GM19025 (cell line): ENCODE data around the gene C17orf67.

Experiments
- ATAC-seq: cut with Tn5 transposase; IDR thresholded peaks from one replicate; pipeline ENCODE4 v1.9.1; 2021; ENCODE audit warnings: mild to moderate bottlenecking, low read depth, moderate library complexity; ENCODE audit not compliant: unreplicated experiment

The C17orf67 gene

DNA sequence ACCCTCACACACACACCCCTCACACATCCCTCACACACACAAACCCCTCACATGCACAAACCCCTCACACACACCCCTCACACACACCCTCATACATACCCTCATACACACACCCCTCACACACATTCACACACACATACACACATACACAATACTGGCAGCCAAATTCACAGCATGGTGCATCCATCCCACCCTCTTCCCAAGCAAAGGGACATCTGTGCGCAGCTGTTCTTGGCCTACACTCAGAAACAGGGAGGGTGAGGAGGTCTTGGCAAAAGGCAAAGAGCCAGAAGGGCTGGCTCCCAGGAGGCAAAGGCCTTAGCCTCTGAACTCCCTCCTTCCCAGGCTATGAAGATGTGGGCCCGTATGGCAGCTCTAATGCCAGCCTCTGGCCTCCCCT, 23.4 kb downstream of the C17orf67 start:
- no peak for ATAC-seq

DNA sequence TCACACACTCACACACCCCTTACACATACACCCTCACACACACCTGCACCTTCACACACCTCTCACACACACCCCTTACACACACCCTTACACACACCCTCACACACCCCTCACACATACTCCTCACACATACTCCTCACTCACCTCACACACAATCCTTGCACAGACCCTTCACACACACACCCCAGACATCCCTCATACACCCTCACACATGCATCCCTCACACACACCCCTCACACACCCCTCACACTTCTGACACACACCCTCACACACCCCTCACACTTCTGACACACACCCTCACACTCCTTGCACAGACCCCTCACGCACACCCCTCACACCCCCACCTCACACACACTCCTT, 23.9 kb downstream of the C17orf67 start:
- ATAC-seq: no peak

DNA sequence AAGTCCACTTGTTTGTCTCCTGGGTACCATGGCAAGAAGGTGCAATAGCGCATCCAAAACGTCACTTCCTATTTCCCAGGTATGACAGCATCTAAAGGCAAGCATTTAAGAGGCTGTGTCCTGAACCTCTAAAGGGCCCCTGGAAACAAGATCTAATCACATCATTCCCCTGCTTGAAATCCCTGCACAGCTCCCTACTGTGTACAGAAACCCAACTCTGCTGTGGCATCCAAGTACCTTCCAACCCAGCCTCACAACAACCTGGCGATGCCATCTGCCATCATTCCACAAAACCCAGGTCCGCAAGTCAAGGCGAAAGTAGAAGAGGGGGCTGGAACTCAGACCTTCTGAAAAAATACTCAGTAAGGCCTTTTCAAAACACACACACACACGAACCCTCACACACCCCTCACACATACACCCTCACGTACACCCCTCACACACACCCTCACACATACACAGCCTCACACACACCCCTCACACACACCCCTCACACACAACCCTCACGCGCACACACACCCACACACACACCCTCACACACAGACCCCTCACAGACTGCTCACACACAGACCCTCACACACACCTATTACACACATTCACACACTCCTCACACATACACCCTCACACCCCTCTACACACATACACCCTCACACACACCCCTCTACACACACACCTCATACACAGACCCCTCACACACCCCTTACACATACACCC, 24.5 kb downstream of the C17orf67 start:
- no peak for ATAC-seq

DNA sequence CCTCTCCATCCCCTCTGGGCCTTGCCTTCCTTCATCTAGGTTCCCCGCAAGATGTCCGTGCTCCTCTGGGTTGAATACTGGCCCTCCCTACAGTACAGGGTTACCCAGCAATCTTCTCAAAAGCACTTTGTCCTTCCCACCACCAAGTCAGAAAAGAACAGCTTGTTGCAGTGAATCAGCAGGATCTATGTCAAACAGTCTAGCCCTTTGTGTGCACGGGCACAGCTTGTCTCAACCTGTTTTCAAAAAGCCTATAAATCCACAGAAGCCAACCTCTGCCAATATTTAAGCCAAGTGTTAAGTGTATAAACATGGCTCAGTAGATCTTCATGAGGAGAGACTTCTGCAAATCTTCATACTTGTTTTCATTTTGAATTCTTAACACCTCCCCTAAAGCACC, 25.2 kb downstream of the C17orf67 start:
- no peak for ATAC-seq

DNA sequence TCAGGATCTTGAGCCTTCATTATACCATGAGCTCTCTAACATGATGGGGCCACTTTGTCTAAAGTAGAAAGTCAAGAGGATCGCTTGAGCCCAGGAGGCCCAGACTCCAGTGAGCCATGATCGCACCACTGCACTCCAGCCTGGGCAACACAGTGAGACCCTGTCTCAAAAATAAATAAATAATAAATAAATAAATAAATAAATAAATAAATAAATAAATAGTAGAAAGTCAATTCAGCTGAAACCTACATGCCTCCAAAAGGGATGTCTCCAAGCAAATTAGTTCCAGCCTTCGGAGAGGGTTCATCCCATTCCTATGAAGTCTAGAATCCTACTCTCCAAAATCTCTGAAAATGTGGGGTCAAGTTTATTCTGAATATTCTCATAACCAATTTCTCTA, 26.0 kb downstream of the C17orf67 start:
- no peak for ATAC-seq

DNA sequence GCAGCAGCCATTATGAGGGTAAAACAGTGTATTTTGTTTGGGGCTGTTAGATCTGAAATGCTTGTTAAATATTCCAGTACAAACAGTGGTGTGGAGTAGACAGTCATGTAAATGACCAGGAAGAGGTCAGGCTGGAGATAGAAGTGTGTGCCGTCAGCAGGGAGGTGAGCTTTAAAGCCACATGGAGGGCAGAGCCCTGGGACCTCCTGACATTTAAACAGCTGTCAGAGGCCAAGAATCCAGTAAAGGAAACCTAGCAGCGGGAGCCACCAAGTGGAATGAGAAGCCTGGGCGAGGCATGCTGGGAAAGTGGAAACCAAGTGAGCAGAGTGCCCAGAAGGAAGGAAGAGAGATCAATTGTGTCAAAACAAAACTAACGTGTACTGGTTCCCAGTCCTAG, 26.8 kb downstream of the C17orf67 start:
- ATAC-seq: no peak

DNA sequence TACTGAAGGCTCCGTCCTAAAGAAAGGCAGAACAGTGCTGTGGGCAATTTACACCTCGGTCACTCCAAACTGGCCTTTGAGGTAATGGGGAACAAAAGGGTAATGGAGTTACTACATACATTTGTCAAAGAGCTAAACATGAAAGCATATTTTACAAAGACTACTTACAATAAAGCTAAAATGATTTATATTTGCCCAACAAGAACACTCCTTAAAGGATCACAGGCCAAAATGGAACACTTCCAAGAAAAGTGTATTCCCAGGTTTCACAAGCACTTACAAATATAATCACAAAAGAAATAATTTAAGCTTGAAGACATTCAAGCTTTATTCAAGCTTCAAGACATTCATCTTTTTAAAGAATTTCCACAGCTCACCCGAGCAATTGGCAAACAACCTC, 29.3 kb downstream of the C17orf67 start:
- no peak for ATAC-seq

DNA sequence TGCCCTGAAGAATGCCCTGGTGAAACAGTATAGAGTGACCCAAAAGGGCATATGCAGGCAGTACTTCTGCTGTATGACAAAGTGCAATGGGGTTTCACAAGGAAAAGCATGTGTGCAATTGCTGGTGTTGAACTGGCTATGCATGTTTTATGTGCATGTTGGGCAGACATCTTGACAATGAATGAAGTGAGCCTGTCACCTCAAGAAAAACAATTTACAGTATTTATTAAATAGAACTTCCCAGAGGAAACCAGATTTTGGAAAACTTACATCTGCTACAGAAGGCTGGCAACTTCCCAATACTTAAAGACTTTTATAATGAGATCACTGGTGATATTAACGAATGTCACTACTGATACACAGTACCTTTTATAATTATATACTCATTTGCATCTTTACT, 30.6 kb downstream of the C17orf67 start:
- ATAC-seq: no peak

DNA sequence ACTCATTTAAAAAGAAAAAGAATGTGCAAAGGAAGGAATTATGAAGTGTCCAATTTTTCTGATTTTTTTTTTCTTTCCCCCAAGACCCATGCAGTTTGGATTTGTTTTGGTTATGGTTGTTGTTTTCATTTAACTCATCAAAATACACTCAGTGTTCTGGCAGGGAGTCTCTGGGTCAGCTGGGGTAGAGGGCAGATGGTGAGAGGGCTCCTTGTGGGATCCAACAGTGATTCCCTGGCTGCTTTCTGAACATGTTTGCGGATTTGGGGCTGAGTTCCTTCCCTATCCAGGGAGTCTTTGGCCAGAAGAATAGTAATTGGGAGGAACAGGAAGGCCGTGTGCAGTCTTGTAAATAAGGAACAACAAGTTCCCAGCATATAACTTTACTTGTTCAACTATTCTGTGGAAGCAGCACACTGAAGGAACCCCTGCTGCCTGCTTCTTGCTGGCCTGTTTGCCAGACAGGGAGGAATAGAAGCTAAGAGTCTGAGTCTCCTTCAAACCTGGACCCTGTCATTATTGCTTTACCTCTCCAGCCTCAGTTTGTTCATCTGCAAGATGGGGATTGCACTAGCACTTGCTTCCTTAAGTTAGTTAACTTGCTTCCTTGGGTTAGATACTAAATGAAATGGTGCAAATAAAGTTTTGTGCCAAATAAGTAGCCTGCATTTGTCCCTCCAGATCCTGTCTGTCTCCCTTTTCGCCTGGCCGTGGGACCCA, 32.1 kb downstream of the C17orf67 start:
- no peak for ATAC-seq

DNA sequence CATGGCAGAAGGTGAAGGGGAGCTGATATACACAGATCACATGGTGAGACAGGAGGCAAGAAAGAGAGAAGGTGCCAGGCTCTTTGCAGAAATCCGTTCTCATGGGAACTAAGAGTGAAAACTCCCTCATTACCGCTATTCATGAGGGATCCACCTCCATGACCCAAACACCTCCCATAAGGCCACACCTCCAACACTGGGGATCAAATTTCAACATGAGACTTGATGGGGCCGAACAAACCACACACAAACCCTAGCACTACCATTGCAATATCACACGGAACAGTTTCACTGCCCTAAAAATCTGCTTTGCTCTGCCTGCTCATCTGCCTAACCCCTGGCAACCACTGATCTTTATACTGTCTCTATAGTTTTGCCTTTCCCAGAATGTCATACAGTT, 34.8 kb downstream of the C17orf67 start:
- ATAC-seq: no peak

DNA sequence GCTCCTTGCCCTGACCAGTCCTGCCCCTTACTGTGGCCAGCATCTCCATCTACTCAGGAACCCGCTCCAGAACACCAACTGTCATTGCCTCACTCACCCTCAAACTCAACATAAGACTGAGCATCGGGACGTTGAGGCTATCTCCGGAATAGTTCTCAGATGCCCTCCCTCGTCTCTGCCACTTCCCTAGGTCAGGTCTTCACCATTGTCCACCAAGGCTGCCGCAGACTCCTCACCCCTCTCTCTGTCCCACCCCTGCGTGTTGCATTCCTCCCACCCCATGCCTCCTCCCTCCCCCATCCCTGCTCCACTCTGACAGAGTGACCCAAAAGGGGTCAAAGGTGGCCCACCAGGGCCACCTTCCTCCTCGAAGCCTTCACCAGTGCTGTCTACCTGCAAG, 37.2 kb downstream of the C17orf67 start:
- no peak for ATAC-seq

DNA sequence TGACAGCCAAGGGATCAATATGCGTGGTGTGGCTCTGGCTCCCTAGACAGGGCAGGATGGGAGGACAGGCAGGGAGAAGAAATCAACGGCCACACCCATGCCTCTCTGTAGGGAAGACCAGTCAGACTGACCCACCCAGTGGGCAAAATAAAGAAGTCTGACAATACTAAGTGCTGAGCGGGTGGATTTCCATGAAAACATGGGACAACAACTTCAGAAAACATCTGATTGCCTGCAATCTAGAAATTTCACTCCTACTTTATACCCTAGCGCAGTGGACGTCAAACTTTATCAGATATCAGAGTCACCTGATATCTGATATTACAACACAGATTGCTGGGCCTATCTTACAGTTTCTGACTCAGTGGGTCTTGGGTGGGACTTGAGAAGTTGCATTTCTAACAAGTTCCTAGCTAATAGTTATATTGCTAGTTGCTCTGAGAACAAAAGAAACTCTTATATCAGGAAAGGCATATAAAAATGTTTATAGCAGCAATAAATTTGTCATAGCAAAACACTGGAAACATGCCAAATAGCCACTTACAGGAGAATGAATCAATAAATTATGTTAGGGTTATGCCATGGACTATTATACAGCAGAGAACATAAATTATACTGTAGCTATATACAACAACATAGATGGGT, 38.4 kb downstream of the C17orf67 start:
- no peak for ATAC-seq

DNA sequence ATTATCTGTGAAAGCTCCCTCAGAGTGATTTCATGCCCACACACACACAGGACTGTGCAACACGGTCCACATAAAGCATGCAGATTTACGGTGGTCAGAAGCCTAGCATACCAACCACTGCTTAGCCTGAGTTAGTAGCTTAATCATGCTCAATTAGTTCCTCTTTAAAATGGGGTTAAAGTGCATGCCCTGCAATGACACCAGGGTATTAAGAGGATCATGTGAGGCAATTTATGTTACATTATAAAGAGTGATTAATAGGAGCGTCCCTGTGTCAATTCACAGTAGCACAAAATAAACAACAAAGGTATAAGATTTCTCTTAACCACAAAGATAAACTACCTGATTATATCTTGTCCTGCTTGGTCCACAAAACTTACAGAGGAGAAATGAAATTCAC, 39.8 kb downstream of the C17orf67 start:
- no peak for ATAC-seq

DNA sequence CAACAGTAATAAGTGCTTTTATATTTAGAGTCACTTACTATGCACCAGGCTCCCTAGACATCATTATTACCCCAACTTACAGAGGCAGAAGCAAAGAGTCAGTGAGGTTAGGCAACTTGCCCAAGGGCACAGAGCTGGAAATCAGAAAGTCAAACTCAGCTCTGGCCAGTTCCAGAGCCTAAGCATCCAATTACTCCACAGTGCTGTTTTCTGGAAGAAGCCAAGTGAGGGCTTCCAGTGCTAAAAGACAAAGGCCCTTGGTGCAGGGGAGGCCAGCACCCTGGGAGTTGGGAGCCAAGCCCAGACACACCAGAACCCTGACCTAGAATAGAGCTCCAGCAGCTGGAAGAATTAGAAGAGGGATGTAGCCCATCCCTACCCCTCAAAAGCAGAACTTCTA, 40.2 kb downstream of the C17orf67 start:
- no peak for ATAC-seq

DNA sequence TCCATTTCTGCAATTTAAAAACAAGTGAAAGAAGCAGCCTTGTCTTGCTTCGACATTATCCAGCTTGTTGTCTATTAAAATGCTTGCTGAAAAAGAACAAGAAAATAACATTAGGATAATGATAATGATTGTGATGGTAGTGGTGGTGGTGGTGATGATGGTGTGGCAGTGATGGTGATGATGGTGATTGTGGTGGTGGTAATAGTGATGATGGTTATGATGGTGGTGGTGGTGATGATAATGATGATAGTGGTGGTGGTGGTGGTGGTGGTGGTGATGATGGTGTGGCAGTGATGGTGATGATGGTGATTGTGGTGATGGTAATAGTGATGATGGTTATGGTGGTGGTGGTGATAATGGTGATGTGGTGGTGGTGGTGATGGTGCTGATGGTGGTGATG, 41.5 kb downstream of the C17orf67 start:
- ATAC-seq: no peak

DNA sequence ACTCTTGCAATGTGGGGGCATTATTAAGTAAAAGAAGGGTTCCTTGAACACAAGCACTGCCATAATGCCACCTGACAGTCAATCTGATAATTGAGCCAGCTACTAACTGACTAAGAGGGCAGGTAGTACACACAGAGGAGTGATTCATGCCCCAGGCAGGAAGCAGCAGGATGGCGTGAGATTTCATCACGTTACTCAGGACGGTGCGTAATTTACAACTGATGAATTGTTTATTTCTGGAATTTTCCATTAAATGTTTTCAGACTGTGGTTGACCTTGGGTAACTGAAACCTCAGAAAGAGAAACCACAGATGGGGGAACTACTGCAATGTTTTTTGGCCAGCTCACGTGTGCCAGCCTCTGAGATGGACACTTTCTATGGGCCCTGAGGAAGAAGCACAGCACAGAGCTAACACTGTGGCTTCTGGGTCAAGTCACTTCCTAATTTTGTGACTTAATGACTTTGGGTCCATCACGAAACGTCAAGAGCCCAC, 46.7 kb downstream of the C17orf67 start:
- peak; percentile 74 for ATAC-seq

DNA sequence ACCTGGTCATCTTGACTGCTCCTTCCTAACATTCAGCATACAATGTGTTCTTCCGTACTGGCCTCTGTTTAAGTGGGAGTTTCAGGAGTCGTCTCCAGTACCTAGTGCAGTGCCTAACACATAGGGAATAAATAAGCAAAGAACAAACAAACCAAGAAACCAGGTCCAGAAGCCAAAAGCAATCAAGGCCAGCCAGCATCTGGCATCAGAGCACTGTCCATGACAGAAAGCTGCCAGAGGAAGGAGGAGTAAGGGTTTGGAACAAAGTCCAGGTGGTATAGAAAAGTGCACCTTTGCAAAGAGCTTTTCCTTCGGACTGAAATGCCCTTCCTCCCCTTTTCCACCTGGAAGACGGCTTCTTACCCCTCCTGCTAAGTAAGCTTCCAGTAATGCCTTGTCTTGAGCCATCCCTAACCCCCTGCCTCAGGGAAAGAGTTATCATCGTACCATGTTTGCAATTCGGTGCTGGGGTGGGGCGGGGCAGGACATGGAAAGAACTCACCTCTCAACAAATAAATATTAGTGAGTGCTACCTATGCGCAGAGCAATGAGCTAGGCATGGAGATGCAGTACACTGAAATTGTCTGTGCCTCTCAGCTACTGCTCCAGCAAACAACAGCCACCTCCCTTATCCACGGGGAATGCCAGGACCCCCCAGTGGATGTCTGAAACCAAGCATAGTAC, 47.6 kb downstream of the C17orf67 start:
- ATAC-seq: no peak

DNA sequence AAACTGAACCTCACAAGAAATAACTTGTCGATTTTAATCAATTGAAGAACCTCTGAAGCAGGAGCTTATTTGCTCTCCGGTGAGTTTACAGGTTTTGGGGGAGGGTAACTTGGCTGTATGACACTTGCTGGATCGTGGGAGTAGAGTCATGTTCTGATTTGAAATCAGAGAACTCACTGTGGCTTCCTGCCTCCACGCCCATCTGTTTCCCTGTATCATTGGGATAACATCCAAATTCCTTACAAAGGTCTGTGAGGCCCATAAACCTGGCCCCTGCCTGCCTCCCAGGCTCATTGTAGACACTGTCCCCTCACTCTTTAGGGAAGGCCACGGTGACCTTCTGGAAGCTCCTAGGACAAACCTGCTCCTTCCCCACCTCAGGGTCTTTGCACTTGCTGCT, 48.3 kb downstream of the C17orf67 start:
- ATAC-seq: no peak

DNA sequence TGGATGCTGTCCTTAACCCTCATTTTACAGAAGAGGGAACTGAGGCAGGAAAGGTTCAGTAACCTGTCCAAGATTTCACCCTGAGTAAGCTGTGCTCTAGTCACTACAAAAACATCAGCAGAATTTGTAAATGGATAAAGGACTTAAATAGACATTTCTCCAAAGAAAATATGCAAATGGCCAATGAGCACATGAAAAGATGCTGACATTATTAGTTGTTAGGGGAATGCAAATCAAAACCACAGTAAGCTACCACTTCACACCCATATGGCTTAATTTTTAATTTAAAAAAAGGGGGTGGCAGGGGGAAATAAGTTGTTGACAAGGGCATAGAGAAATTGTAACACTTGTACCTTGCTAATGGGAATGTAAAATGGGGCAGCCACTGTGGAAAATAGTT, 51.4 kb downstream of the C17orf67 start:
- no peak for ATAC-seq

DNA sequence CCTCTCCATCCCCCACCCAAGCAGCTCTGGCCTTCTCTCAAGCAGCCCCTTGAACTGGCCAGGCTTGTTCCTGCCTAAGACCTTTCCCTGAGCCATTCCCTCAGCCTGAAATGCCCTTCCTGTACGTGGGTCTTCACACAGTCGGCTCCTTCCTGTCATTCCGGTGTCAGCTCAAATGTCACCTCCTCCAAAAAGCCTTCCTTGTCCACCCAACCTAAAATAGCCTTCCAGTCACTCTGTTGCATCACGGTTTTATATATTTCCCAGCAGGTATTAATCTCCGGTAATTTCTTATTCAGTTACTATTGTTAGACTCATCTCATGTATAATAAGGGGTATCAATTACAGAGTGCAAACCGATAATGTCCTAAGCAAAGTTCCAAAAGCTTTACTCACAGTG, 51.8 kb downstream of the C17orf67 start:
- no peak for ATAC-seq
